ENCODE data around the gene SVIL.
A peak's percentile ranks its signal among the peaks of the same experiment; 100 is the strongest.
"Not testable (repeated sequence)": the region's sequence is repeated elsewhere in the genome, so short reads cannot be mapped to it uniquely, and the experiment has no call there.

Gene SVIL

GRCh38 chr10:29506324-29506921 is 128.3 kb downstream of the SVIL start:
- not testable (repeated sequence) for DNase-seq (ENCODE audit: low spot score in 2 of 2); H3K4me1 Mint-ChIP-seq; H3K36me3 Mint-ChIP-seq; H3K4me3 Mint-ChIP-seq; H3K9me3 Mint-ChIP-seq
- peak; percentile 98 for ATAC-seq
- H3K27ac Mint-ChIP-seq: peak overlapping the region; percentile 60

- no peak overlapping the region for H3K4me3 Mint-ChIP-seq
- DNase-seq (ENCODE audit: low spot score in 2 of 2) (no peak), ATAC-seq (no peak)
- no peaks in the 10 kb centered on the region for H3K36me3 Mint-ChIP-seq
- no peak overlapping the region for H3K27ac Mint-ChIP-seq
- no peaks in the 10 kb centered on the region for H3K9me3 Mint-ChIP-seq
- no peaks in the 10 kb centered on the region for H3K4me1 Mint-ChIP-seq
These were observed 132.4 kb downstream of the SVIL start for GRCh38 chr10:29502351-29502750.

DNA sequence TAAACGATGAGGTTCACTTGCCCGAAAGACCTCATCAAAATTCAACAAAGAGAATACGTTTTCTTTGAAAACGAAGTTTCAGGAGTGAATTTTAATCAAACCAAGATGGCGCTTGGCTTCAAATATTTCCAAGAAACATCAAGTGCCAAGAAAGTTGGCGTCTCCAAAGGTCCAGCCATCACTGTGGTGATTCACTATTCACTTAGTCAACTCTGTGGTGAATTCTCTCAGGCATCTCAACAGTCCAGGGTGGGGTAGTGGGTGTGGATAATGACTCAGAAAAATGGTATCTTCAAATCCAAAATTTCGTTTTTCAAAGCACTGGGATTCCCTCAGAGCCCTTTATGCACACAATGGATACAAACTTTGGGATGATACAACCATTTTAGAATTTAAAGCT is 133.1 kb downstream of the SVIL start:
- Mint-ChIP-seq H3K9me3 (no peaks in the 10 kb centered on the region), H3K4me3 (no peak overlapping the region), H3K36me3 (no peaks in the 10 kb centered on the region), H3K4me1 (no peaks in the 10 kb centered on the region), H3K27ac (no peak overlapping the region)
- no peak for ATAC-seq
- no peak for DNase-seq (ENCODE audit: low spot score in 2 of 2)

DNA sequence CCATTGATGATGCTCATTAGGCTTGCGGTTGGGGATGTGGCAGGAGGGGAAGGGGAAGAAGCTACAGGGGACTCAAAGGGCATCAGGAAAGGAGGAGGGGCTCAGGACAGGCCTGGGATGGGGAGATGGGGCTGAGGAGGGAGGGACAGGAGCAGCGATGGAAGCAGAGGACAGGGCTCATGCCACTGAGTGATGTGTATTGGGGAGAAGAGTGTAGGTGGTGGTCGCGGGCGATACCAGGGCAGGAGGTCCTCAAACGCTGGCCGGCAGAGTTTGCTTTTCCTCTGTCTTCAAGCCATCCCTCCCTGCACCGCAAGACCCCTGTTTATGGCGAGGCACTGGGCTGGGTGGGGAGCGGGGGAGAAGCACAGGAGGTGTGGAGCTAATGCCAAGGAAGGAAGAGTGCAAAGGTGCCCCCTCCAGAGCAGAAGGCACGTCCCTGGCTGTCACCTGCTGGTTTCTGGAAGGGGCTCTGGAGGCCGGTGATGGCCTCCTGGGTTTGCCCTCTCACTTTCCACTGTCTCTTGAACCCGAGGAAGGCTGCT is 134.7 kb downstream of the SVIL start:
- Mint-ChIP-seq H3K36me3 (no peaks in the 10 kb centered on the region), H3K27ac (peak overlapping the region; percentile 75), H3K4me1 (no peaks in the 10 kb centered on the region), H3K4me3 (no peak overlapping the region), H3K9me3 (no peaks in the 10 kb centered on the region)
- DNase-seq (ENCODE audit: low spot score in 2 of 2): no peak
- ATAC-seq: no peak

DNA sequence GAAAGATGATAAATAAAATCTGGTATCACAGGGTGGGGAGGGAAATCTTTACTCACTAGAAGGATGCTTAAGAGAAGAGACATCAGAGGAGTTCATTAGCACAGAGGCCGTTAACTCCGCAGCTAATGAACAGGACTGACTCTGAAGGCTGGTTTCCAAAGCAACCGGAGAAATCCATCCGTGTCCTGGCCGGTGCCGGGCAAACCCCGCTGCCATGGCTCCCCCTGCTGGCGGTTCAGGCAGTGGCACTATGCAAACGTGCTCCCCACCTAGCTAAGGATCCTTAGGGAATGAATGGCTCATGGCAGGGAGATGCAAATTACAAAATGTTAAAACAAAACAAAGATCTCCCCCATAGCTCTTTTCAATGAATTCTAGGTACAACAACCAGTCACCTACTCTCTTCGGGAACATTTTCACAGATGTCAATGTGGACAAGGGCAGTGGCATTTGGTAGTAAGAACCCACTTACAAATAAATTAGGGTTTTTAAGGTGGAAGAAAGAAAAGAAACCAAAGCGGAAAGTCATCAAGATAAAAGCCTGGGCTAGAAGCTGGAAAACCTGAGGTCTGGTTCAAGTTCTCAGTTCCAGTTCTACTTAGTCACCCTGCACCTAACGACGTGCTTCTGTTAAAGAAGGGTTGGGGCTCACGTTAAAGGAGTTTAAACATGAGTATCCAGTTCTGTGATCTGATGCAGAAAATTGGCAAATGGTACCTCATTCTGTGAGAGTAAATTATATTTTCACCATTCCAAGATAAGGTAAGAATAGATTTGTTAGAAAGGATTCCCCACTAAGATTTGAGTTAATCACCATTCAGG is 138.2 kb downstream of the SVIL start:
- Mint-ChIP-seq H3K36me3 (peaks cover 19% of the 10 kb centered on the region), H3K27ac (no peak overlapping the region), H3K4me1 (no peaks in the 10 kb centered on the region), H3K9me3 (no peaks in the 10 kb centered on the region), H3K4me3 (no peak overlapping the region)
- DNase-seq (ENCODE audit: low spot score in 2 of 2) (peak; percentile 63 to 79), ATAC-seq (peak; percentile 72)

- DNase-seq (ENCODE audit: low spot score in 2 of 2) (no peak), ATAC-seq (no peak)
- H3K4me1 Mint-ChIP-seq: no peaks in the 10 kb centered on the region
- no peak overlapping the region for H3K4me3 Mint-ChIP-seq
- no peaks in the 10 kb centered on the region for H3K9me3 Mint-ChIP-seq
- no peak overlapping the region for H3K27ac Mint-ChIP-seq
- peaks cover 30% of the 10 kb centered on the region for H3K36me3 Mint-ChIP-seq
These were observed 139.4 kb downstream of the SVIL start for GRCh38 chr10:29495366-29495765.

DNA sequence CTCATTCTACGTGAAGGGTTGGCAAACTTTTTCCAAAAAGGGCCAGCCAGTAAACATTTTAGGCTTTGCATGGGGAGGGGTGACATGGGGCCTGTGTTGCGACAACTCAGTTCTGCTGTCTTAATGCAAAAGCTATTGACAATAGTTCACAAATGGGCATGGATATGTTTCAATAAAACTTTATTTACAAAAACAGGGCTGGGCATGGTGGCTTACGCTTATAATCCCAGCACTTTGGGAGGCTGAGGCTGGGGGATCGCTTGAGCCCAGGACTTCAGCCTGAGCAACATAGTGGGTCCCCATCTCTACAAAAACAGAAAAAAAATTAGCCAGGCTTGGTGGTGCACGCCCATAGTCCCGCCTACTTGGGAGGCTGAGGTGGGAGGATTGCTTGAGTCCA is 141.1 kb downstream of the SVIL start:
- ATAC-seq (no peak), DNase-seq (ENCODE audit: low spot score in 2 of 2) (no peak)
- no peaks in the 10 kb centered on the region for H3K4me1 Mint-ChIP-seq
- no peak overlapping the region for H3K4me3 Mint-ChIP-seq
- H3K27ac Mint-ChIP-seq: no peak overlapping the region
- H3K36me3 Mint-ChIP-seq: peaks cover 38% of the 10 kb centered on the region
- no peaks in the 10 kb centered on the region for H3K9me3 Mint-ChIP-seq

DNA sequence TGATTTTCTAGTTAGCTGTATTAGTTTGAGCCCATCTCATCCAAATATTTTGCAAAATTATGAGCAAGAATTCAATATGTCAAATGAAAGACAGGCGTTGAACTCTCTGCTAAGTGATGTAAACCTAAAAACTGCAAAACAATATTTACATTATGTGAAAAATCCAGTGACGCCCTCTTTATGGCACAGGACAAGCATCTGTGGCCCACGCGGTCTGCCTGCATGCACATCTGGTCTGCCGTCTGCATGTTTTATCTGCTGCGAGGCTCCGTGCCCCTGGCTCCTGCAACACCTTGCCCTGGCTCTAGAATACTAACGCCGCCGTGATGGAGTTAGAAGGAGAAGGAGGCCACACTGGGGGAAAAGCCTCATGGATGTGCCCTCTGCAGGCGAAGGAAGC is 142.0 kb downstream of the SVIL start:
- Mint-ChIP-seq H3K4me3 (no peak overlapping the region), H3K4me1 (no peaks in the 10 kb centered on the region), H3K9me3 (no peaks in the 10 kb centered on the region), H3K36me3 (peaks cover 38% of the 10 kb centered on the region), H3K27ac (no peak overlapping the region)
- ATAC-seq (no peak), DNase-seq (ENCODE audit: low spot score in 2 of 2) (no peak)

GRCh38 chr10:29491918-29492317 is 142.9 kb downstream of the SVIL start:
- peaks cover 4% of the 10 kb centered on the region for H3K4me1 Mint-ChIP-seq
- no peak overlapping the region for H3K27ac Mint-ChIP-seq
- no peak for DNase-seq (ENCODE audit: low spot score in 2 of 2)
- H3K36me3 Mint-ChIP-seq: peaks cover 38% of the 10 kb centered on the region
- ATAC-seq: no peak
- no peaks in the 10 kb centered on the region for H3K9me3 Mint-ChIP-seq
- no peak overlapping the region for H3K4me3 Mint-ChIP-seq

DNA sequence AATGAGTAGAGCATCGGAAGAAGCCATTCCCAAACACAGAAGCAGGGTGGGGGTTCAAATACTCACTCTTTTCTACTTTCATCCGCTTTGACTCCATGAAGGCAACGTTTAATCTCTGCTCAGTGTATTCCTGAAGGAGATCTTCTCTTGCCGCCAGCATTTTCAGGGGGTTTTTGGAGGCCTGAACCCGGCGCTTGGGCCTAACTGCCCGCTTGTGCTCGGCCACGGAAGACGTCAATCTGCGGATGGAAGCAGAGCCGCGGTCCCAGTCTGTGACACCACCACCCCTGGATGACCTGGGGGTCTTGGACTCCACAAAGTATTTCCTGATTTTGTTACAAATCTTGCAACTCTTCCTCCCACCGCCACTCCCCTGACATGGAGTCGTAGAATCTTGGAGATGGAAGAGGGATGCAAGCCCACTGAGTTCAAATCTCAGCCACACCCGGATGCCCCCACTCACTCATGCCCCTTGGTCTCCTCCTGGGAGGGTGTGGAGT is 143.9 kb downstream of the SVIL start:
- not testable (repeated sequence) for DNase-seq (ENCODE audit: low spot score in 2 of 2); H3K27ac Mint-ChIP-seq; H3K9me3 Mint-ChIP-seq; H3K4me3 Mint-ChIP-seq; ATAC-seq
- Mint-ChIP-seq H3K4me1 (peaks cover 15% of the 10 kb centered on the region), H3K36me3 (peaks cover 47% of the 10 kb centered on the region)

DNA sequence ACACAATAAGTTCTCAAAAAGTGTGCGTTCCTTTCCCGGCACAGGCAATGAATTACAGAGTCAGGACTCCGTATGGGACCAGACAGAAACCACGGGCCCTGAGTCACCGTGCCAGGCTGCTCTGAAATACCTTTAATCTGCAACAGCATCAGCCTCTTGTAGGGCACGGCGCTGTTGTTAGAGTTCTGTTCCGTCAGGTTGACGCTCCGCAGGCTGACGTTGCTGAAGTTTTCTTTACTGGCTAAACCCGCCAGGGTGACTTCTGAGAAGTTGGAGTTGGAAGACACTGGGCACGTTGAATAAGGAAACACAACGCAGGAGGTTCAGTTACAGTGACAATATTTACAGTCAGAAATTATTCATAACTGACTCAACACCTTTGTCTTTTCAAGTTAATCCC is 146.3 kb downstream of the SVIL start:
- not testable (repeated sequence) for DNase-seq (ENCODE audit: low spot score in 2 of 2); H3K9me3 Mint-ChIP-seq; H3K27ac Mint-ChIP-seq

DNA sequence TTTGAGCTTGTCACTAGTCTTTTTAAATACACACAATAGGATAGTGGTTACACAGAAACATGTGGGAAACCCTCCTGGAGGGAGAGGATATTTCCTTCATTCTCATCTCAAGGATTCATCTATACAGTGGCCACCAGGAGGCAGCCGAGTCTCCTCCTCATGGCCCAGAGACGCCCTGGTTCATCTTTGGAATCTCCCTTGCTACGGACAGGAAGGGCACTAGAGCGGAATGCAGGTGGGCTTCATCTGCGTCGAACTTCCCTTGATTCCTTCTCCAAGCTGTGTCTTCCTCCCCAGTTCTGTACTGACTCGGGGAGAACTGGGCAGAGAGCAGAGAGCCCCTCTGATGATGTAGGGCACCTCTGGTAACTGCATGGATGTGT is 146.9 kb downstream of the SVIL start:
- H3K36me3 Mint-ChIP-seq: peaks cover 55% of the 10 kb centered on the region
- not testable (repeated sequence) for ATAC-seq; H3K4me3 Mint-ChIP-seq; DNase-seq (ENCODE audit: low spot score in 2 of 2); H3K9me3 Mint-ChIP-seq
- H3K27ac Mint-ChIP-seq: peak overlapping the region; percentile 14
- H3K4me1 Mint-ChIP-seq: peaks cover 21% of the 10 kb centered on the region

More for the DNA sequence above, 146.3 kb downstream of the SVIL start:
- peaks cover 57% of the 10 kb centered on the region for H3K36me3 Mint-ChIP-seq
- H3K4me1 Mint-ChIP-seq: peaks cover 16% of the 10 kb centered on the region
- peak; percentile 82 for ATAC-seq
- H3K4me3 Mint-ChIP-seq: not testable (repeated sequence)

- Mint-ChIP-seq H3K27ac (peak overlapping the region; percentile 14), H3K36me3 (peaks cover 54% of the 10 kb centered on the region), H3K4me3 (peak overlapping the region; percentile 9), H3K4me1 (peaks cover 27% of the 10 kb centered on the region)
- not testable (repeated sequence) for DNase-seq (ENCODE audit: low spot score in 2 of 2); ATAC-seq; H3K9me3 Mint-ChIP-seq
These were observed 147.5 kb downstream of the SVIL start for GRCh38 chr10:29487032-29487883.

DNA sequence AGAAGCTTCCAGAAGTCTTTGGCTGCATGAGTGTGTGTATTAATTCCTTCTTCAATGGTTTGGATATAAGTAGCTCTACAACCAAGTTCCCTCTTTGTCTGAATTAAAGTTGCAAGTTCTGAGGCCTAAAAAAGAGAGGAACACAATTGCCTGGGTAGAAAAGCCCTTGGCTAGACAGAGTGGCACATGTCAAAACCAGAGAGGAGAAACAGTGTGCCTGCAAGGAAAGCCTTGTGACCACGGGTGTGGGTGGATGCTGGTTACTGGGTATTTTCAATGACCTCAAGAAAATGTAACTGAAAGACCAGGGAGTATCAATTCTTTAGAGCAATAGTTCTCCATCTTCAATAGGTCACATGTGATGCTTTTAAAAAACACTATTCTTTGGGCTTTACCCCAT is 148.3 kb downstream of the SVIL start:
- DNase-seq (ENCODE audit: low spot score in 2 of 2): no peak
- peaks cover 28% of the 10 kb centered on the region for H3K4me1 Mint-ChIP-seq
- no peaks in the 10 kb centered on the region for H3K9me3 Mint-ChIP-seq
- peaks cover 46% of the 10 kb centered on the region for H3K36me3 Mint-ChIP-seq
- H3K27ac Mint-ChIP-seq: no peak overlapping the region
- peak; percentile 33 for ATAC-seq
- peak overlapping the region; percentile 9 for H3K4me3 Mint-ChIP-seq

GRCh38 chr10:29484677-29485076 is 150.1 kb downstream of the SVIL start:
- not testable (repeated sequence) for H3K9me3 Mint-ChIP-seq; DNase-seq (ENCODE audit: low spot score in 2 of 2); H3K4me3 Mint-ChIP-seq; ATAC-seq; H3K27ac Mint-ChIP-seq
- H3K36me3 Mint-ChIP-seq: peaks cover 39% of the 10 kb centered on the region
- peaks cover 28% of the 10 kb centered on the region for H3K4me1 Mint-ChIP-seq

Measured in stimulated activated effector memory CD8-positive, alpha-beta T cell treated with anti-CD3 and anti-CD28 coated beads, Interleukin-12 subunit alpha, Interleukin-12 subunit beta, amount 100 ng/mL, for 72 hours (primary cell).